Retina (tissue), 1 donor: ENCODE measurements around the gene SENP1.
A peak's percentile ranks its signal among the peaks of the same experiment; 100 is the strongest.

Source experiments
- DNase-seq: peaks from one replicate; pipeline ENCODE4 v3.0.0-alpha.2; 2016

SENP1 gene

GRCh38 chr12:48063530-48063929 lies 42.3 kb downstream of the SENP1 start:
- no peak for DNase-seq

- DNase-seq, result no peak
Measured at GRCh38 chr12:48061938-48062719, 43.8 kb downstream of the SENP1 start.

- DNase-seq, result no peak
Measured at GRCh38 chr12:48060474-48060873, 45.4 kb downstream of the SENP1 start.

GRCh38 chr12:48058771-48059170 lies 47.1 kb downstream of the SENP1 start:
- DNase-seq, result no peak

- DNase-seq, result no peak
Measured at GRCh38 chr12:48054955-48055821, 50.7 kb downstream of the SENP1 start.

GRCh38 chr12:48053883-48054282 lies 52.0 kb downstream of the SENP1 start:
- no peak for DNase-seq

- no peak for DNase-seq
Measured at GRCh38 chr12:48053122-48053521, 52.8 kb downstream of the SENP1 start.

GRCh38 chr12:48051681-48052080 lies 54.2 kb downstream of the SENP1 start:
- DNase-seq, result no peak

GRCh38 chr12:48050174-48050573 lies 55.7 kb downstream of the SENP1 start:
- no peak for DNase-seq

- no peak for DNase-seq
Measured at GRCh38 chr12:48045965-48046518, 59.8 kb downstream of the SENP1 start.

GRCh38 chr12:48045061-48045846 lies 60.6 kb downstream of the SENP1 start:
- DNase-seq, result no peak

GRCh38 chr12:48044396-48044795 lies 61.5 kb downstream of the SENP1 start:
- DNase-seq, result no peak

- no peak for DNase-seq
Measured at GRCh38 chr12:48043771-48044170, 62.1 kb downstream of the SENP1 start.

GRCh38 chr12:48041591-48042423 lies 64.1 kb downstream of the SENP1 start:
- DNase-seq, result no peak

- no peak for DNase-seq
Measured at GRCh38 chr12:48040354-48040753, 65.5 kb downstream of the SENP1 start.

- no peak for DNase-seq
Measured at GRCh38 chr12:48039151-48039550, 66.7 kb downstream of the SENP1 start.

GRCh38 chr12:48038085-48038484 lies 67.8 kb downstream of the SENP1 start:
- no peak for DNase-seq

GRCh38 chr12:48037267-48037915 lies 68.5 kb downstream of the SENP1 start:
- DNase-seq, result peak; percentile 79

GRCh38 chr12:48036818-48037217 lies 69.1 kb downstream of the SENP1 start:
- no peak for DNase-seq

- no peak for DNase-seq
Measured at GRCh38 chr12:48034835-48035805, 70.8 kb downstream of the SENP1 start.
